Measurements from ENCODE around the gene LMLN. TPM values are rescaled to one million over a fixed set of nuclear protein-coding genes. Genes with fewer than 3 reads are reported as not detected.

LMLN gene
- polyA plus RNA-seq, 1 of the 3 experiments (the other 2 are of a cell fraction) = 7.4 TPM

GRCh38 chr3:198093112-198093679, 133.2 kb downstream of the LMLN start:
- Histone ChIP-seq H3K27ac (ENCODE audit: low read depth in 2 of 2, low read length in 1 of 2) (no peak overlapping the region), H4K20me1 (ENCODE audit: insufficient read depth) (no peaks in the 10 kb centered on the region), H3K4me1 (ENCODE audit: control insufficient read depth in 1 of 2, insufficient read depth in 2 of 2, low read depth in 1 of 2, low read length in 1 of 2) (no peaks in the 10 kb centered on the region), H2AFZ (ENCODE audit: low read depth) (no peak overlapping the region), H3K9ac (no peak overlapping the region), H3K9me3 (no peaks in the 10 kb centered on the region), H3F3A (replicated peaks; ENCODE audit: insufficient read depth) (no peaks in the 10 kb centered on the region), H3K4me3 (ENCODE audit: low read depth in 2 of 2, low read length in 1 of 2) (no peak overlapping the region), H3K4me2 (no peak overlapping the region), H3K79me2 (ENCODE audit: insufficient read depth) (no peaks in the 10 kb centered on the region), H3K27me3 (ENCODE audit: insufficient read depth) (peaks cover 19% of the 10 kb centered on the region; the same call in 1 of the 2 replicates), H3K9me2 (no peaks in the 10 kb centered on the region), H3K36me3 (replicated peaks in 1 of 2; ENCODE audit: control insufficient read depth in 1 of 2, insufficient read depth in 2 of 2, low read length in 1 of 2) (no peaks in the 10 kb centered on the region)
- ChIA-PET POLR2A (no interaction called here), CTCF (interaction anchor here (1.2 kb wide), 1 partner anchor 13 kb away, joined by 3 read pairs; no protein-coding TSS in a partner anchor)
- TF ChIP-seq MAX (IDR thresholded peaks at IDR 0.05; ENCODE audit: low read depth) (no peak), MEF2A (IDR thresholded peaks at IDR 0.05; ENCODE audit: borderline replicate concordance, low read depth) (no peak), FOXJ3 (CRISPR knock-in tag; IDR thresholded peaks at IDR 0.05) (no peak), FOXM1 (IDR thresholded peaks at IDR 0.05; ENCODE audit: low read depth) (no peak), JUND (IDR thresholded peaks at IDR 0.05) (no peak), TEAD4 (IDR thresholded peaks at IDR 0.05; ENCODE audit: borderline replicate concordance, insufficient read depth) (no peak), RAD21 (IDR thresholded peaks at IDR 0.05; ENCODE audit: low read length) (no peak), GABPA (IDR thresholded peaks at IDR 0.05; ENCODE audit: low read depth) (no peak), MXI1 (IDR thresholded peaks at IDR 0.05; ENCODE audit: low read depth, low read length) (no peak)
- DNase-seq = no peak
- 3% methylated on average over 4 of the region's 4 CpGs for WGBS (ENCODE audit: low lambda C conversion rate)

Small RNAs within 50 kb of the gene (small RNA-seq; reads per million reads assigned to genes)
- gene RNU6-621P (0 to 0.52 (median 0) reads per million in 7 experiments), gene RNU6-821P (0 reads per million in 7 experiments)

Other genes starting within 250 kb of the LMLN start
- 14.1 and 14.9 TPM in 2 replicates for gene RUBCN, start 223.3 kb upstream of the LMLN start, polyA plus RNA-seq (2012; rRNA removed)
- gene FYTTD1, start 210.3 kb upstream of the LMLN start, polyA plus RNA-seq (2012; rRNA removed) = 14.7 and 16.1 TPM in 2 replicates
- gene LRCH3, start 169.0 kb upstream of the LMLN start, polyA plus RNA-seq (2012; rRNA removed) = 22.6 and 29.7 TPM in 2 replicates
- gene RPL35A, start 10.0 kb upstream of the LMLN start, polyA plus RNA-seq (2012; rRNA removed) = 875 and 919 TPM in 2 replicates

All from SK-N-SH (cell line).